ENCODE measurements around the gene TAS2R41. TPM values are rescaled to one million over a fixed set of nuclear protein-coding genes. Genes with fewer than 3 reads are reported as not detected.

The TAS2R41 gene
- total RNA-seq, 1 experiment from 2014 or later = not detected

DNA sequence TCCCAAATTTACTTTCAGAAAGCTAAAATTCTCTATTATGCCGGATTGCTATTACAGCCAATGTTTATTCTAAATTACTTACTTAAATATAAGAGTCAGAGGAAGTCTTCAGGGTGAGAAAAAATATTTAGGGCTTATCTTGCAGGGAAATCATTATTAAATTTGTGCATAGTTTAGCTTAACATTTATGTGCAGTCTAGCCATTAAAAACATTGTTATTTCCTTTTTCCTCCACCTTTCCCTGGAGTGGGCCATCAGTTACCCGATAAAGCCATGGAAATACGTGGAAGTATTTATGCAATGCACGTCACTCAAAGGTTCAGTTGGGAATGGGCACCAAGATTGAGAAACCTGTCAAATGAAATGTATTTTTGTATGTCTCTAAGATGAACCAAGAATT lies 43.9 kb upstream of the TAS2R41 start:
- H3K4me1 Mint-ChIP-seq = peaks cover 21% of the 10 kb centered on the region in 2 experiments
- H3K27me3 Mint-ChIP-seq (ENCODE audit: low read depth) = no peaks in the 10 kb centered on the region; the same call in 1 of the 2 replicates
- TF ChIP-seq, protein P1, sequence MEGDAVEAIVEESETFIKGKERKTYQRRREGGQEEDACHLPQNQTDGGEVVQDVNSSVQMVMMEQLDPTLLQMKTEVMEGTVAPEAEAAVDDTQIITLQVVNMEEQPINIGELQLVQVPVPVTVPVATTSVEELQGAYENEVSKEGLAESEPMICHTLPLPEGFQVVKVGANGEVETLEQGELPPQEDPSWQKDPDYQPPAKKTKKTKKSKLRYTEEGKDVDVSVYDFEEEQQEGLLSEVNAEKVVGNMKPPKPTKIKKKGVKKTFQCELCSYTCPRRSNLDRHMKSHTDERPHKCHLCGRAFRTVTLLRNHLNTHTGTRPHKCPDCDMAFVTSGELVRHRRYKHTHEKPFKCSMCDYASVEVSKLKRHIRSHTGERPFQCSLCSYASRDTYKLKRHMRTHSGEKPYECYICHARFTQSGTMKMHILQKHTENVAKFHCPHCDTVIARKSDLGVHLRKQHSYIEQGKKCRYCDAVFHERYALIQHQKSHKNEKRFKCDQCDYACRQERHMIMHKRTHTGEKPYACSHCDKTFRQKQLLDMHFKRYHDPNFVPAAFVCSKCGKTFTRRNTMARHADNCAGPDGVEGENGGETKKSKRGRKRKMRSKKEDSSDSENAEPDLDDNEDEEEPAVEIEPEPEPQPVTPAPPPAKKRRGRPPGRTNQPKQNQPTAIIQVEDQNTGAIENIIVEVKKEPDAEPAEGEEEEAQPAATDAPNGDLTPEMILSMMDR (conservative IDR thresholded peaks at IDR 0.05) = no peak
- Histone ChIP-seq H4K5ac (ENCODE audit: insufficient read length, low read depth, low read length) (no peak overlapping the region), H3K4me1 (ENCODE audit: insufficient read depth, low read length) (peaks cover 7% of the 10 kb centered on the region; the same call in 1 of the 2 replicates), H2BK120ac (ENCODE audit: low read depth, low read length, poor library complexity, severe bottlenecking) (no peak overlapping the region), H3K23me2 (ENCODE audit: insufficient read length, low read depth, low read length, poor library complexity, severe bottlenecking) (no peaks in the 10 kb centered on the region), H3T11ph (ENCODE audit: low read length) (no peak overlapping the region), H2AK5ac (ENCODE audit: insufficient read length, low read length) (no peak overlapping the region), H3K4ac (ENCODE audit: low read depth, low read length) (no peak overlapping the region), H4K20me1 (ENCODE audit: control insufficient read depth, insufficient read depth, insufficient read length) (no peaks in the 10 kb centered on the region), H3K79me2 (ENCODE audit: insufficient read depth, low read length) (no peaks in the 10 kb centered on the region), H2AFZ (ENCODE audit: low read length) (no peak overlapping the region), H2BK5ac (ENCODE audit: insufficient read length, low read length) (no peak overlapping the region), H3K27me3 (ENCODE audit: insufficient read depth, low read length) (no peaks in the 10 kb centered on the region), H3K14ac (ENCODE audit: insufficient read depth, low read length) (no peak overlapping the region), H4K8ac (replicated peaks; ENCODE audit: insufficient read length, low read depth, low read length) (no peak overlapping the region), H2BK12ac (ENCODE audit: insufficient read length, low read depth, low read length) (no peak overlapping the region), H3K9me3 (ENCODE audit: control insufficient read depth, low read depth, low read length) (no peaks in the 10 kb centered on the region), H2BK20ac (ENCODE audit: low read depth, low read length, poor library complexity, severe bottlenecking) (no peak overlapping the region), H3K23ac (ENCODE audit: insufficient read length, low read depth, low read length) (no peak overlapping the region), H3K56ac (ENCODE audit: insufficient read length, low read depth, low read length) (no peak overlapping the region), H4K91ac (ENCODE audit: insufficient read length, low read depth, low read length) (no peak overlapping the region), H3K79me1 (ENCODE audit: insufficient read depth, low read depth, low read length, poor library complexity, severe bottlenecking) (no peaks in the 10 kb centered on the region), H3K18ac (ENCODE audit: insufficient read length, low read depth, low read length) (no peak overlapping the region), H3K9ac (ENCODE audit: extremely low read depth, insufficient read length, low read length) (no peak overlapping the region), H3K4me2 (ENCODE audit: insufficient read depth, insufficient read length, low read length) (no peak overlapping the region), H2BK15ac (ENCODE audit: low read depth, low read length) (no peak overlapping the region), H3K27ac (ENCODE audit: insufficient read length, low read depth, low read length) (no peak overlapping the region)
- WGBS (ENCODE audit: extremely low coverage, insufficient read length, low lambda C conversion rate) = no CpG with 5 or more reads among the region's 4 CpGs
- DNase-seq = no peak
- no peaks in the 10 kb centered on the region; a peak in 1 of 7 replicates for H3K36me3 Mint-ChIP-seq (ENCODE audit: insufficient read depth in 1 of 3, low read depth in 3 of 3)
- H3K9me3 Mint-ChIP-seq = no peaks in the 10 kb centered on the region
- H3K4me3 Mint-ChIP-seq = no peak overlapping the region
- no peak overlapping the region for H3K27ac Mint-ChIP-seq
